CD14-positive monocyte (primary cell): ENCODE measurements around the gene ADAMTS20. TPM values are rescaled to one million over a fixed set of nuclear protein-coding genes. Genes with fewer than 3 reads are reported as not detected.

Source experiments
- DNase-seq, 3 donors: peaks; one replicate each; pipeline ENCODE4 v3.0.0-alpha.2; 2011 to 2022
- H2AFZ ChIP-seq: 2 replicates; pipeline ENCODE4 v1.6.0; 2012; ENCODE audit warnings: mild to moderate bottlenecking, low read depth, low read length, inconsistent platforms; ENCODE audit not compliant: insufficient read depth, poor library complexity, severe bottlenecking
- H3K27ac ChIP-seq, 2 donors: 1 replicate in 1 of 2; 2 replicates in 1 of 2; pipeline ENCODE4 v1.5.1; 2012 to 2013; ENCODE audit warnings: low read length in 2 of 2, control low read depth in 1 of 2, inconsistent platforms in 1 of 2, low read depth in 1 of 2, mild to moderate bottlenecking in 1 of 2
- H3K27me3 ChIP-seq, 2 donors: one replicate each; pipeline versions ENCODE4 v1.6.0 to v1.6.1; 2011 to 2013; ENCODE audit warnings: low read length in 2 of 2; ENCODE audit not compliant: control insufficient read depth in 2 of 2, insufficient read depth in 2 of 2
- H3K36me3 ChIP-seq, 2 donors: replicated peaks in 1 of 2; 1 replicate in 1 of 2; 2 replicates in 1 of 2; pipeline versions ENCODE4 v1.5.1 to v1.6.1; 2012 to 2013; ENCODE audit warnings: low read length in 2 of 2, control low read depth in 1 of 2, inconsistent platforms in 1 of 2, mild to moderate bottlenecking in 1 of 2; ENCODE audit not compliant: insufficient read depth in 2 of 2, control insufficient read depth in 1 of 2
- H3K4me1 ChIP-seq, 2 donors: 1 replicate in 1 of 2; 2 replicates in 1 of 2; pipeline versions ENCODE4 v1.5.1 to v1.6.1; 2012 to 2013; ENCODE audit warnings: low read length in 2 of 2, control low read depth in 1 of 2, inconsistent platforms in 1 of 2, mild to moderate bottlenecking in 1 of 2, moderate library complexity in 1 of 2; ENCODE audit not compliant: insufficient read depth in 2 of 2, control insufficient read depth in 1 of 2
- H3K4me2 ChIP-seq: replicated peaks from 2 replicates; pipeline ENCODE3; 2012; ENCODE audit warnings: low read length, moderate library complexity, mild to moderate bottlenecking; ENCODE audit not compliant: poor library complexity, severe bottlenecking; ENCODE audit errors: extremely low read depth
- H3K4me3 ChIP-seq, 3 experiments: fragments of 200-600 bp in 1 of 3; sonication (generic) in 1 of 3; replicated peaks in 1 of 3; 1 replicate in 2 of 3; 2 replicates in 1 of 3; pipeline ENCODE4 v1.5.1; 2011 to 2013; ENCODE audit warnings: low read length in 3 of 3, mild to moderate bottlenecking in 3 of 3, control low read depth in 2 of 3, low read depth in 2 of 3, inconsistent platforms in 1 of 3, moderate library complexity in 1 of 3
- H3K79me2 ChIP-seq: 2 replicates; pipeline ENCODE4 v1.6.0; 2012; ENCODE audit warnings: mild to moderate bottlenecking, control low read depth, inconsistent platforms, low read length, moderate library complexity; ENCODE audit not compliant: insufficient read depth
- H3K9ac ChIP-seq: 2 replicates; pipeline ENCODE4 v1.6.0; 2017; ENCODE audit warnings: low read length, mild to moderate bottlenecking; ENCODE audit not compliant: insufficient read depth, poor library complexity, severe bottlenecking
- H3K9me3 ChIP-seq, 2 donors: replicated peaks in 1 of 2; 1 replicate in 1 of 2; 2 replicates in 1 of 2; pipeline versions ENCODE4 v1.5.1 to v1.6.1; 2012 to 2013; ENCODE audit warnings: low read length in 2 of 2, control low read depth in 1 of 2; ENCODE audit not compliant: control insufficient read depth in 1 of 2, insufficient read depth in 1 of 2
- H4K20me1 ChIP-seq: 2 replicates; pipeline ENCODE4 v1.6.0; 2012; ENCODE audit warnings: mild to moderate bottlenecking, low read length, control low read depth, moderate library complexity; ENCODE audit not compliant: insufficient read depth
- H3K27ac Mint-ChIP-seq, 7 donors: one replicate each; pipeline ENCODE4 v1.8.0; 2020; ENCODE audit warnings: mild to moderate bottlenecking in 7 of 7, mixed read lengths in 7 of 7, moderate library complexity in 6 of 7, inconsistent platforms in 2 of 7
- H3K27me3 Mint-ChIP-seq, 3 donors: one replicate each; pipeline ENCODE4 v1.8.0; 2021 to 2022; ENCODE audit warnings: low read depth in 3 of 3, mild to moderate bottlenecking in 3 of 3, mixed read lengths in 3 of 3, moderate library complexity in 3 of 3, inconsistent platforms in 1 of 3
- H3K36me3 Mint-ChIP-seq, 2 donors: one replicate each; pipeline ENCODE4 v1.8.0; 2020; ENCODE audit warnings: mixed read lengths in 2 of 2, inconsistent platforms in 1 of 2, mild to moderate bottlenecking in 1 of 2
- H3K4me1 Mint-ChIP-seq: one replicate; pipeline ENCODE4 v1.8.0; 2020; ENCODE audit warnings: mild to moderate bottlenecking, mixed read lengths
- H3K4me3 Mint-ChIP-seq, 2 donors: one replicate each; pipeline ENCODE4 v1.8.0; 2020; ENCODE audit warnings: mild to moderate bottlenecking in 2 of 2, mixed read lengths in 2 of 2, moderate library complexity in 1 of 2
- H3K9me3 Mint-ChIP-seq, 7 donors: one replicate each; pipeline ENCODE4 v1.8.0; 2020 to 2022; ENCODE audit warnings: mixed read lengths in 7 of 7, mild to moderate bottlenecking in 6 of 7, moderate library complexity in 6 of 7, inconsistent platforms in 2 of 7
- CTCF ChIP-seq: fragments of 200-600 bp; IDR thresholded peaks from one replicate; pipeline ENCODE4 v1.8.0; 2022; ENCODE audit warnings: antibody characterized with exemption, mild to moderate bottlenecking
- WGBS: methylation state at CpG from one replicate; pipeline ENCODE4 v1.1.5; 2013; ENCODE audit warnings: missing lambda C conversion rate; ENCODE audit not compliant: insufficient coverage; 5-methylcytosine and 5-hydroxymethylcytosine counted together
- intact Hi-C, 2 donors: fragments of 100-400 bp; cut with micrococcal nuclease; formaldehyde crosslinking; loops; one replicate each; pipeline versions ENCODE4 v1.15.0 to v1.15.1; 2023
- polyA plus RNA-seq, 3 donors: library from polyadenylated mRNA; depleted of rRNA in 1 of 3; unstranded in 2 of 3; stranded (reverse) in 1 of 3; fragments of 300-500 nt in 2 of 3; fragments of >200 nt in 1 of 3; fragmentation: Illumina TruSeq in 2 of 3; gene quantifications; 1 replicate in 2 of 3; 2 replicates in 1 of 3; pipeline ENCODE4 v1.2.3, GENCODE V29; 2012 to 2021

Gene ADAMTS20
- polyA plus RNA-seq, 3 donors = not detected

GRCh38 chr12:43585676-43586075, 33.7 kb upstream of the ADAMTS20 start:
- Mint-ChIP-seq H3K9me3 (peaks cover 0 to 3% (median 0%) of the 10 kb centered on the region in 7 donors), H3K4me3 (no peak overlapping the region), H3K4me1 (no peaks in the 10 kb centered on the region), H3K27me3 (no peaks in the 10 kb centered on the region), H3K36me3 (no peaks in the 10 kb centered on the region), H3K27ac (no peak overlapping the region)
- Histone ChIP-seq H2AFZ (no peak overlapping the region), H3K27ac (no peak overlapping the region), H3K79me2 (no peaks in the 10 kb centered on the region), H3K9ac (no peak overlapping the region), H3K4me1 (no peaks in the 10 kb centered on the region), H3K27me3 (no peaks in the 10 kb centered on the region), H3K4me3 (no peak overlapping the region), H3K4me2 (no peak overlapping the region), H4K20me1 (no peaks in the 10 kb centered on the region), H3K9me3 (peaks cover 0 to 2% of the 10 kb centered on the region in 2 donors), H3K36me3 (no peaks in the 10 kb centered on the region)
- DNase-seq = no peak
- intact Hi-C loops = no loop called here
- no CpG with 5 or more reads among the region's 2 CpGs for WGBS
- no peak for TF ChIP-seq CTCF

GRCh38 chr12:43580601-43581000, 28.6 kb upstream of the ADAMTS20 start:
- intact Hi-C loops = no loop called here
- no peaks in the 10 kb centered on the region for H3K9me3 ChIP-seq
- no peaks in the 10 kb centered on the region for H3K79me2 ChIP-seq
- Mint-ChIP-seq H3K4me1 (no peaks in the 10 kb centered on the region), H3K9me3 (peaks cover 0 to 3% (median under 1%) of the 10 kb centered on the region in 7 donors), H3K4me3 (no peak overlapping the region), H3K27ac (no peak overlapping the region), H3K27me3 (no peaks in the 10 kb centered on the region), H3K36me3 (no peaks in the 10 kb centered on the region)
- no peaks in the 10 kb centered on the region for H4K20me1 ChIP-seq
- DNase-seq = no peak
- WGBS = no CpG with 5 or more reads among the region's 5 CpGs
- TF ChIP-seq CTCF = no peak
- H3K27ac ChIP-seq = no peak overlapping the region
- H3K4me1 ChIP-seq = no peaks in the 10 kb centered on the region
- no peaks in the 10 kb centered on the region for H3K36me3 ChIP-seq
- no peak overlapping the region for H3K4me2 ChIP-seq
- no peaks in the 10 kb centered on the region for H3K27me3 ChIP-seq
- no peak overlapping the region for H3K9ac ChIP-seq
- H2AFZ ChIP-seq = no peak overlapping the region
- H3K4me3 ChIP-seq = no peak overlapping the region
